Measurements from ENCODE around the gene SERPINE3.

Gene SERPINE3

DNA sequence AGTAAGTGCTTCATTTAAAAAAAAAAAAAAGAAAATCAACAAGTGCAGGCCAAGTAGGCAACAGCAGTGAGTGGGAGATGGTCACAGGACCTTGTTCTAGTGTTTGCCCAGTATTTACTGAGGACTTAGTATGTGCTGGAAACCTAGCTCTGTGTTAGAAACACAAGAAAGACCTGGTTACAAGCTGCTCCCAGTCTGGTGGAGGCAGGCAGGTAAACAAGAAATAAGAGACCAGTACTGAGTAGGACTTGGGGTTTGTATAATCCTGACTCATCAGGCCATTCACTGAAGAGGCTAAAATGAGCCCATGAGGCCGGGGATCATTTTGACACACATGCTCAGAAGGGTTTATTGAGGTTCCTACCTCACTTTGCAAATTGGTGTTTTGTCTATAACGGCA, 21.5 kb upstream of the SERPINE3 start:
- TF ChIP-seq EZH2 (IDR thresholded peaks at IDR 0.05; ENCODE audit: borderline replicate concordance, low read depth, low read length, severe bottlenecking) (no peak), CTCF (IDR thresholded peaks at IDR 0.05; ENCODE audit: borderline replicate concordance, extremely low read depth, low read length, poor library complexity, severe bottlenecking) (no peak)
- H2AFZ ChIP-seq (ENCODE audit: low read depth, low read length) = no peak overlapping the region
- ATAC-seq (ENCODE audit: insufficient read depth, low read depth) (no peak), DNase-seq (no peak)
- H3K9me3 ChIP-seq (ENCODE audit: insufficient read depth, low read length, severe bottlenecking) = no peaks in the 10 kb centered on the region
- H3K79me2 ChIP-seq (ENCODE audit: insufficient read depth, low read length) = no peaks in the 10 kb centered on the region
- H3K4me3 ChIP-seq (ENCODE audit: low read depth in 1 of 2, low read length in 2 of 2) = no peak overlapping the region
- no peak overlapping the region for H3K9ac ChIP-seq (ENCODE audit: low read depth, low read length)
- no peak overlapping the region for H3K4me2 ChIP-seq (ENCODE audit: insufficient read depth, low read length)
- no peak overlapping the region for H3K27ac ChIP-seq (ENCODE audit: low read length)
- H3K36me3 ChIP-seq (ENCODE audit: insufficient read depth, low read length) = no peaks in the 10 kb centered on the region
- H3K4me1 ChIP-seq (ENCODE audit: insufficient read depth, low read length) = no peaks in the 10 kb centered on the region
- H3K27me3 ChIP-seq (ENCODE audit: insufficient read depth, low read length, poor library complexity) = peaks cover 5% of the 10 kb centered on the region
- H4K20me1 ChIP-seq (ENCODE audit: insufficient read depth, low read length) = no peaks in the 10 kb centered on the region

GRCh38 chr13:51318876-51319275, 20.6 kb upstream of the SERPINE3 start:
- no peak for ATAC-seq (ENCODE audit: insufficient read depth, low read depth)
- Histone ChIP-seq H4K20me1 (ENCODE audit: insufficient read depth, low read length) (no peaks in the 10 kb centered on the region), H3K9me3 (ENCODE audit: insufficient read depth, low read length, severe bottlenecking) (no peaks in the 10 kb centered on the region), H2AFZ (ENCODE audit: low read depth, low read length) (no peak overlapping the region), H3K36me3 (ENCODE audit: insufficient read depth, low read length) (no peaks in the 10 kb centered on the region), H3K4me2 (ENCODE audit: insufficient read depth, low read length) (no peak overlapping the region), H3K27me3 (ENCODE audit: insufficient read depth, low read length, poor library complexity) (no peaks in the 10 kb centered on the region), H3K79me2 (ENCODE audit: insufficient read depth, low read length) (no peaks in the 10 kb centered on the region), H3K9ac (ENCODE audit: low read depth, low read length) (no peak overlapping the region), H3K27ac (ENCODE audit: low read length) (no peak overlapping the region), H3K4me3 (ENCODE audit: low read depth in 1 of 2, low read length in 2 of 2) (no peak overlapping the region), H3K4me1 (ENCODE audit: insufficient read depth, low read length) (no peaks in the 10 kb centered on the region)
- no peak for DNase-seq
- no peak for TF ChIP-seq EZH2 (IDR thresholded peaks at IDR 0.05; ENCODE audit: borderline replicate concordance, low read depth, low read length, severe bottlenecking)

DNA sequence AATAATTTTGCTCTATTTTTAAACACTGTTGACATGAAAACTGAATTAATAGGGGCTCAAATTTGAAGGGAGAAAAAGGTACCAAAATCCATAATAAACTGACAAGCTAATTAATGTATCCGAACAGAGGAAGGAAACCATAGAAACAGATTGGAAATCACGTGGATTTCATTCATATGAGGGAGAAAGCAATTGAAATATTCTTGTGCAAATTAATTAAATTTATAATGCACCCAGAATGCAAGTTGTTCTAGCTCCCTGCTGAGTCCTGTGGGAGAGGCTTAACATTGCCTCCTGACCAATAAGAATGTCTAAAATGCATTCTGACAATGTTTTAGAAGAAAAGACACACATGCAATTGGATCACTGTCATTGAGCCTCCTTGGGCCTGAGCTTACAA, 17.7 kb upstream of the SERPINE3 start:
- ATAC-seq (ENCODE audit: insufficient read depth, low read depth) = no peak
- H3K36me3 ChIP-seq (ENCODE audit: insufficient read depth, low read length) = no peaks in the 10 kb centered on the region
- H3K4me1 ChIP-seq (ENCODE audit: insufficient read depth, low read length) = no peaks in the 10 kb centered on the region
- no peak overlapping the region for H3K27ac ChIP-seq (ENCODE audit: low read length)
- no peak overlapping the region for H2AFZ ChIP-seq (ENCODE audit: low read depth, low read length)
- no peaks in the 10 kb centered on the region for H3K79me2 ChIP-seq (ENCODE audit: insufficient read depth, low read length)
- H3K4me2 ChIP-seq (ENCODE audit: insufficient read depth, low read length) = no peak overlapping the region
- no peak overlapping the region for H3K4me3 ChIP-seq (ENCODE audit: low read depth in 1 of 2, low read length in 2 of 2)
- H4K20me1 ChIP-seq (ENCODE audit: insufficient read depth, low read length) = no peaks in the 10 kb centered on the region
- no peak for DNase-seq
- no peak overlapping the region for H3K9ac ChIP-seq (ENCODE audit: low read depth, low read length)
- no peaks in the 10 kb centered on the region for H3K27me3 ChIP-seq (ENCODE audit: insufficient read depth, low read length, poor library complexity)
- H3K9me3 ChIP-seq (ENCODE audit: insufficient read depth, low read length, severe bottlenecking) = no peaks in the 10 kb centered on the region
- no peak for TF ChIP-seq EZH2 (IDR thresholded peaks at IDR 0.05; ENCODE audit: borderline replicate concordance, low read depth, low read length, severe bottlenecking)
- TF ChIP-seq CTCF (IDR thresholded peaks at IDR 0.05; ENCODE audit: borderline replicate concordance, extremely low read depth, low read length, poor library complexity, severe bottlenecking) = no peak

DNA sequence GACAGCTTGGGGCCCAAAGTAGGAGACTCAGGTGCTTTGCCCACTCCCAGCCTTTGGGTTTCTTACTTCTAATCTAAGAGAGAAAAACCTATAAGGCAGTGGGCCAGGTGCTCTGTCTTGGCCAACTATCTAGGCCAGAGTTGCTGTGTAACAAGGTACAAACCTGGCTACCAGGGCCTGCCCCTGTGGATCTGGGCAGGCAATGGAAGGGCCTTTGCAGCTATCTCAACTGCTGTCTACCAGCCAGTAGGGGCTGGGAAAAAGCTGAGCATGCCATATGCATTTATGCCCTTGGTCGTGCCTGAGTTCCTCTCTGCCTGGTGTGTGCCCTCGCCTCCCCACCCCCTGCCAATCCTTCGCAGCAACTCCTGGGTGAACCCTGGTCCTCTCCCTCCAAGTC, 16.7 kb upstream of the SERPINE3 start:
- no peak overlapping the region for H3K4me2 ChIP-seq (ENCODE audit: insufficient read depth, low read length)
- H3K9me3 ChIP-seq (ENCODE audit: insufficient read depth, low read length, severe bottlenecking) = no peaks in the 10 kb centered on the region
- TF ChIP-seq EZH2 (IDR thresholded peaks at IDR 0.05; ENCODE audit: borderline replicate concordance, low read depth, low read length, severe bottlenecking) (no peak), CTCF (IDR thresholded peaks at IDR 0.05; ENCODE audit: borderline replicate concordance, extremely low read depth, low read length, poor library complexity, severe bottlenecking) (no peak)
- no peaks in the 10 kb centered on the region for H4K20me1 ChIP-seq (ENCODE audit: insufficient read depth, low read length)
- H2AFZ ChIP-seq (ENCODE audit: low read depth, low read length) = no peak overlapping the region
- H3K4me3 ChIP-seq (ENCODE audit: low read depth in 1 of 2, low read length in 2 of 2) = no peak overlapping the region
- H3K4me1 ChIP-seq (ENCODE audit: insufficient read depth, low read length) = no peaks in the 10 kb centered on the region
- H3K9ac ChIP-seq (ENCODE audit: low read depth, low read length) = no peak overlapping the region
- H3K27me3 ChIP-seq (ENCODE audit: insufficient read depth, low read length, poor library complexity) = no peaks in the 10 kb centered on the region
- H3K36me3 ChIP-seq (ENCODE audit: insufficient read depth, low read length) = no peaks in the 10 kb centered on the region
- ATAC-seq (ENCODE audit: insufficient read depth, low read depth) (no peak), DNase-seq (no peak)
- H3K79me2 ChIP-seq (ENCODE audit: insufficient read depth, low read length) = no peaks in the 10 kb centered on the region
- H3K27ac ChIP-seq (ENCODE audit: low read length) = no peak overlapping the region
